Activated CD4-positive, alpha-beta T cell treated with anti-CD3 and anti-CD28 coated beads, Interleukin-2, Interleukin-6, amounts not matched to agents 100 ng/mL and 50 ng/mL, durations not matched to agents 16 hours and 8 hours (primary cell): Measurements from ENCODE around the gene CBX2.

Experiments
- DNase-seq: peaks from one replicate; pipeline ENCODE4 v3.0.0-alpha.2; 2020

The CBX2 gene

GRCh38 chr17:79801156-79802038 lies 23.4 kb downstream of the CBX2 start:
- no peak for DNase-seq

- DNase-seq: no peak
Observed at GRCh38 chr17:79802039-79802735, 24.2 kb downstream of the CBX2 start.

- no peak for DNase-seq
Observed at GRCh38 chr17:79802736-79803420, 24.9 kb downstream of the CBX2 start.

GRCh38 chr17:79803421-79803996 lies 25.6 kb downstream of the CBX2 start:
- DNase-seq: no peak

GRCh38 chr17:79803997-79804855 lies 26.3 kb downstream of the CBX2 start:
- peak; percentile 87 for DNase-seq

- no peak for DNase-seq
Observed at GRCh38 chr17:79804856-79805696, 27.1 kb downstream of the CBX2 start.

- DNase-seq: no peak
Observed at GRCh38 chr17:79806446-79806760, 28.5 kb downstream of the CBX2 start.

- DNase-seq: no peak
Observed at GRCh38 chr17:79806863-79807720, 29.1 kb downstream of the CBX2 start.

- peak; percentile 46 for DNase-seq
Observed at GRCh38 chr17:79808763-79809529, 31.0 kb downstream of the CBX2 start.

- DNase-seq: no peak
Observed at GRCh38 chr17:79809530-79810129, 31.7 kb downstream of the CBX2 start.

- peak; percentile 83 for DNase-seq
Observed at GRCh38 chr17:79810130-79811010, 32.4 kb downstream of the CBX2 start.

- peak; percentile 45 for DNase-seq
Observed at GRCh38 chr17:79811011-79811867, 33.3 kb downstream of the CBX2 start.

GRCh38 chr17:79811868-79812352 lies 34.0 kb downstream of the CBX2 start:
- no peak for DNase-seq

- no peak for DNase-seq
Observed at GRCh38 chr17:79812353-79813258, 34.7 kb downstream of the CBX2 start.

- no peak for DNase-seq
Observed at GRCh38 chr17:79813297-79814126, 35.6 kb downstream of the CBX2 start.
